Measurements from ENCODE around the gene KRT6C.
"Not testable (repeated sequence)": the region's sequence is repeated elsewhere in the genome, so short reads cannot be mapped to it uniquely, and the experiment has no call there.

KRT6C gene

GRCh38 chr12:52473768-52474167 lies at the start of gene KRT6C:
KRT6C (minus strand) TSS chr12:52473805; CDS start chr12:52473737, 68 bp downstream.
- DNase-seq (ENCODE audit: low read depth in 2 of 2), result no peak

- no peak for DNase-seq (ENCODE audit: low read depth in 2 of 2)
These were observed 48.9 kb upstream of the KRT6C start for GRCh38 chr12:52522346-52523011.

- DNase-seq (ENCODE audit: low read depth in 2 of 2), result no peak
These were observed 48.1 kb upstream of the KRT6C start for GRCh38 chr12:52521568-52522266.

- DNase-seq (ENCODE audit: low read depth in 2 of 2), result no peak
These were observed 47.6 kb upstream of the KRT6C start for GRCh38 chr12:52521175-52521567.

GRCh38 chr12:52519826-52520662 lies 46.4 kb upstream of the KRT6C start, which contains the start of gene KRT5:
KRT5 (minus strand) TSS chr12:52520394; CDS start chr12:52520296, 98 bp downstream.
- DNase-seq (ENCODE audit: low read depth in 2 of 2), result no peak

- no peak for DNase-seq (ENCODE audit: low read depth in 2 of 2)
These were observed 45.7 kb upstream of the KRT6C start for GRCh38 chr12:52519387-52519703.

- no peak for DNase-seq (ENCODE audit: low read depth in 2 of 2)
These were observed 45.2 kb upstream of the KRT6C start for GRCh38 chr12:52518574-52519386.

- no peak for DNase-seq (ENCODE audit: low read depth in 2 of 2)
These were observed 44.3 kb upstream of the KRT6C start for GRCh38 chr12:52517888-52518287.

- no peak for DNase-seq (ENCODE audit: low read depth in 2 of 2)
These were observed 43.6 kb upstream of the KRT6C start for GRCh38 chr12:52517005-52517835.

- DNase-seq (ENCODE audit: low read depth in 2 of 2), result no peak
These were observed 42.6 kb upstream of the KRT6C start for GRCh38 chr12:52515927-52516831.

GRCh38 chr12:52515319-52515646 lies 41.7 kb upstream of the KRT6C start:
- DNase-seq (ENCODE audit: low read depth in 2 of 2), result no peak

GRCh38 chr12:52514471-52515318 lies 41.1 kb upstream of the KRT6C start:
- DNase-seq (ENCODE audit: low read depth in 2 of 2), result no peak

GRCh38 chr12:52513736-52514135 lies 40.1 kb upstream of the KRT6C start:
- no peak for DNase-seq (ENCODE audit: low read depth in 2 of 2)

- no peak for DNase-seq (ENCODE audit: low read depth in 2 of 2)
These were observed 34.6 kb upstream of the KRT6C start for GRCh38 chr12:52508211-52508610.

GRCh38 chr12:52506858-52507715 lies 33.5 kb upstream of the KRT6C start:
- no peak for DNase-seq (ENCODE audit: low read depth in 2 of 2)

GRCh38 chr12:52502877-52503276 lies 29.3 kb upstream of the KRT6C start:
- DNase-seq (ENCODE audit: low read depth in 2 of 2), result no peak

GRCh38 chr12:52501490-52501889 lies 27.9 kb upstream of the KRT6C start:
- no peak for DNase-seq (ENCODE audit: low read depth in 2 of 2)

GRCh38 chr12:52500574-52500973 lies 27.0 kb upstream of the KRT6C start:
- DNase-seq (ENCODE audit: low read depth in 2 of 2), result not testable (repeated sequence)
